ENCODE results near the gene SASH1. TPM values are rescaled to one million over a fixed set of nuclear protein-coding genes. Genes with fewer than 3 reads are reported as not detected.

Gene SASH1
- total RNA-seq, 1 donor from 2014 or later: 61.3 TPM

GRCh38 chr6:148526145-148526544 is 183.5 kb downstream of the SASH1 start:
- no peak for DNase-seq (ENCODE audit: extremely low spot score, unreplicated experiment)
- Mint-ChIP-seq H3K27me3 (no peaks in the 10 kb centered on the region), H3K36me3 (peaks cover 40% of the 10 kb centered on the region), H3K4me1 (ENCODE audit: unreplicated experiment) (peaks cover 5% of the 10 kb centered on the region), H3K27ac (no peak overlapping the region), H3K9me3 (no peaks in the 10 kb centered on the region), H3K4me3 (no peak overlapping the region)
- TF ChIP-seq CTCF (conservative IDR thresholded peaks at IDR 0.05): no peak

GRCh38 chr6:148528292-148528691 is 185.7 kb downstream of the SASH1 start:
- Mint-ChIP-seq H3K27me3 (no peaks in the 10 kb centered on the region), H3K36me3 (peaks cover 44% of the 10 kb centered on the region), H3K4me3 (no peak overlapping the region), H3K4me1 (ENCODE audit: unreplicated experiment) (no peaks in the 10 kb centered on the region), H3K27ac (no peak overlapping the region), H3K9me3 (no peaks in the 10 kb centered on the region)
- peak; percentile 16 for TF ChIP-seq CTCF (conservative IDR thresholded peaks at IDR 0.05)
- DNase-seq (ENCODE audit: extremely low spot score, unreplicated experiment): no peak

- Mint-ChIP-seq H3K27me3 (no peaks in the 10 kb centered on the region), H3K4me3 (no peak overlapping the region), H3K27ac (no peak overlapping the region), H3K4me1 (ENCODE audit: unreplicated experiment) (no peaks in the 10 kb centered on the region), H3K36me3 (peaks cover 49% of the 10 kb centered on the region), H3K9me3 (no peaks in the 10 kb centered on the region)
- DNase-seq (ENCODE audit: extremely low spot score, unreplicated experiment): no peak
- no peak for TF ChIP-seq CTCF (conservative IDR thresholded peaks at IDR 0.05)
These were observed 186.4 kb downstream of the SASH1 start for GRCh38 chr6:148529010-148529409.

- no peaks in the 10 kb centered on the region for H3K27me3 Mint-ChIP-seq
- peaks cover 52% of the 10 kb centered on the region for H3K36me3 Mint-ChIP-seq
- no peak for TF ChIP-seq CTCF (conservative IDR thresholded peaks at IDR 0.05)
- no peak for DNase-seq (ENCODE audit: extremely low spot score, unreplicated experiment)
- no peak overlapping the region for H3K4me3 Mint-ChIP-seq
- no peaks in the 10 kb centered on the region for H3K4me1 Mint-ChIP-seq (ENCODE audit: unreplicated experiment)
- H3K27ac Mint-ChIP-seq: peak overlapping the region; percentile 64
- no peaks in the 10 kb centered on the region for H3K9me3 Mint-ChIP-seq
These were observed 187.8 kb downstream of the SASH1 start for GRCh38 chr6:148530394-148530953.

- peaks cover 53% of the 10 kb centered on the region for H3K36me3 Mint-ChIP-seq
- no peak for DNase-seq (ENCODE audit: extremely low spot score, unreplicated experiment)
These were observed 188.3 kb downstream of the SASH1 start for GRCh38 chr6:148530976-148531375.

More at GRCh38 chr6:148530976-148531375, 188.3 kb downstream of the SASH1 start:
- Mint-ChIP-seq H3K9me3 (no peaks in the 10 kb centered on the region), H3K27me3 (no peaks in the 10 kb centered on the region), H3K4me1 (ENCODE audit: unreplicated experiment) (no peaks in the 10 kb centered on the region), H3K27ac (no peak overlapping the region), H3K4me3 (no peak overlapping the region)
- no peak for TF ChIP-seq CTCF (conservative IDR thresholded peaks at IDR 0.05)

Measured in type B pancreatic cell (in vitro differentiated cells).